CD4-positive, alpha-beta T cell treated with Interleukin-4 for 4 hours (primary cell): ENCODE measurements around the gene EXOG.

Experiments
- DNase-seq: peaks from one replicate; pipeline ENCODE4 v3.0.0-alpha.2; 2020

EXOG gene

DNA sequence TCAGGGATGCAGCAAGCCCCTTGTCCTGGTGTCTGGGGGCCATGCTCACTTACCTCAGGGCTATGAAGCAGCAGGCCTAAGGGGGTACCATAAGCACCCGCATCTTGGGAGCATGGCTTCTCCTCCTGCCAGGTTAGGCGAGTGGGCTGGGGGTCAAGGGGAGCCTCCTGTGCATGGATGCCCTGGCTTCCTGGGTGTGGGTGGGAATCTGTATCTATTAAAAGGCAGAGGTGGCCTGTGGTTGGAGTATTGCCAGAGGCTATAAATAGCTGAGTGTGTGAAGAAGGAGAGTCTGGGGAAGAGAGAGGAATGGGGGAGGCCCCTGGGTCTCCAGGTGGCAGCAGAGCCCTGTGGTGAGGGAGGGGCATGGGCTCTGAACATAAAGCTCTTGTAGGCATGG lies 22.9 kb upstream of the EXOG start:
- no peak for DNase-seq

DNA sequence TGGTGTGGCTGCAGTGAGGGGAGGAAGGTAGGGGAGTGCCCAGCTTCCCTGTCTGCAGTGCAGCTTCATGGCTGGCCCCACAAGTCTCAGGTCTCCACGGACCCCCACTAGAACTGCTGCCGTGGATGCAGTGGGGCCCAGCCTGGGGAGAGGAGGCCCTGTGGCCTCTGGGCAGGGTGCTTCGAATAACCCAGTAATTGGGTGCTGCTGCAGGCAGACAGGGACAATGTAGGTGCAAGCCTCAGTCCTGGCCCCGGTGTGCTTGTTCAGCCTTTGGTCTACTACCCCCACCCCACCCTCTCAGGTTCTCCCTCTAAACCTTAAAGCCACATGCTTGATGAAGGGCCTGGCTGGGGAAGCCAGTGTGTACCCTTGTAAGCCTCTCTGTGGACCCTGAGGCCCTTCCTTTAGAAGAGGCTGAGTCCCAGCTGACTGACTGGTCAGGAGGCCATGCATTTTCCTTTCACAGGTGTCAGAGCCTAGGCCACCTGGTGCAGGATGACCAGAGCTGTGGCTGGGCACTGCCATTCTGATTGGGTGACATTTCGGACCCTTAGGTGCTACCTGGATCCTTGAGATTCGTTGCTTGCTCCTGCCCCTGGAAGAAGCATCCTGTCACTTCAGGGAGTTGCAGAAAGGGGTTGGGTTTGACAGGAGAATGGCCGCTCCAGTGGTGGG lies 21.1 kb upstream of the EXOG start:
- DNase-seq: no peak

DNA sequence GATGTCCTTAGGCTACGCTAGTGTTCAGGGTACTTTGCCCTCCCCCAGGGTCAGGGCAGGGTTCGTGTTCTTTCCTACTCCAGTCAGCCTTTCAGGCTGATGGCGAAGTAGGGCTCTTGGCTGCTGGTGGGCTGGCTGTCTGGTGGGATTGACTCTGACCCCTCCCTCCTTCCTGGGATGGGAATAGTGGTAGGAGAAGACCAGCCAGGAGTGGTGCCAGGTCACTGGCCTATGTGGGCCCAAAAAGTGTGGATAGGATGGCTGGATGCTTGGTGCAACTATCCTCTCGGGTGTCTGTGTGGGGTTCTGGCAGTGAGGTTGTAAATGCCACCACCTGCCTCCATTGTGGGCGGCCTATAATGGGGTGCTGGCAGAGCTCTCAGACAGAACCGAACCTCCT lies 20.4 kb upstream of the EXOG start:
- DNase-seq: no peak

DNA sequence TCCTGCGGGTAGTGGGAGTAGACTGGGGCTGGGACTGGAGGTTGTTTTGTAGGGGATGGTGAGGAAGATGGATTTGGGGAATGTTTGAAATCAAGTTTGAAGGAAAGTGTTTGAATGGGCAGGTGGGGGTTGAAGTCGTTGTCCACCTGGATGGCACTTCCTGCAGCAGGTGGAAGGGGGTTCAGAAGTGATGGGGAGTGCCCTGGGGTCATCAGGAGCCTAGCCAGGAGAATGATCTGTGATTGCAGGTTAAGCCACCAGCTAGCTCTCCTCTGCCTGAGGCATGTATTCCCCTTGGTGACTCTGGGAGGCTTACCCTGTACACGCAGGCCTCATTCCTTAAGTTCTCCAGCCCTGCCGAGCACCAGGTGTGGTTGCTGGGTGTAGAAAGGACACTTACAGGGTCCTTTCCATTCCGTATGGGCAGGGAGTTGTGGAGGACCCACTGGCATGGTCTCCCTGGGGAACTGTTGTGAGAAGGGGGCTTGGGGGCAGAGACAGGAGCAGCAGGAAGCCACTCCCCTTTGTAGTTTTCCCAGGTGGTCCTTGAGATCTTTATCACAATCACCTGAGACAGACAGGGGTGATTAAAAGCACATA lies 19.9 kb upstream of the EXOG start:
- DNase-seq: no peak

DNA sequence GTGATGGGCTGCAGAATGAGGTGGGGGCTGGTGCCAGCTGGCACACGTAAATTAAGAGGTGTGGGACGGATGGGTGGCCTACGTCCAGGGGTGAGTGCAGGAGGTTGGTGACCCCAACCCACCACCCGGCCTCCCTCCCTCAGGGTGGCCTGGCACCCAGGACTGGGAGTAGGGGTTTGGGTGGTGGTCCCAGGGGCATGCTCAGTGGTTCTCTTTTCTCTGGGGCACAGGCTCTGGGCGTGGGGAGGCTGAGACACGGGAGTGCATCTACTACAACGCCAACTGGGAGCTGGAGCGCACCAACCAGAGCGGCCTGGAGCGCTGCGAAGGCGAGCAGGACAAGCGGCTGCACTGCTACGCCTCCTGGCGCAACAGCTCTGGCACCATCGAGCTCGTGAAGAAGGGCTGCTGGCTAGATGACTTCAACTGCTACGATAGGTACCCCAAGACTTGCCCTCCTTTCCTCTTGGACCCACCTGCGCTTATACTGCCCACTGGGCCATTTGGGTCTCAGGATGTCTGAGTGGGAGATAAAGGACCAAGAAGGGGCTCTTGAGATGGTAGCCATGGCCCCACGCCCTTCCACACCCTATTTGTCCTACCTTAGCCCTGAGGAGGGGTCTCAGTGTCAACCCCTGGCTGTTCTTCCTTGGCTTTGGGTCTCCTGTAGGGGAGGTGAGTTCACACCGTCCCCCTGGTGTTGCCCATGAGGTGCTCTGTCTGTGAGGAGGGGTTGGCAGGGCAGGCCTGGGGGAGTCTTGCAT lies 18.9 kb upstream of the EXOG start:
- no peak for DNase-seq

DNA sequence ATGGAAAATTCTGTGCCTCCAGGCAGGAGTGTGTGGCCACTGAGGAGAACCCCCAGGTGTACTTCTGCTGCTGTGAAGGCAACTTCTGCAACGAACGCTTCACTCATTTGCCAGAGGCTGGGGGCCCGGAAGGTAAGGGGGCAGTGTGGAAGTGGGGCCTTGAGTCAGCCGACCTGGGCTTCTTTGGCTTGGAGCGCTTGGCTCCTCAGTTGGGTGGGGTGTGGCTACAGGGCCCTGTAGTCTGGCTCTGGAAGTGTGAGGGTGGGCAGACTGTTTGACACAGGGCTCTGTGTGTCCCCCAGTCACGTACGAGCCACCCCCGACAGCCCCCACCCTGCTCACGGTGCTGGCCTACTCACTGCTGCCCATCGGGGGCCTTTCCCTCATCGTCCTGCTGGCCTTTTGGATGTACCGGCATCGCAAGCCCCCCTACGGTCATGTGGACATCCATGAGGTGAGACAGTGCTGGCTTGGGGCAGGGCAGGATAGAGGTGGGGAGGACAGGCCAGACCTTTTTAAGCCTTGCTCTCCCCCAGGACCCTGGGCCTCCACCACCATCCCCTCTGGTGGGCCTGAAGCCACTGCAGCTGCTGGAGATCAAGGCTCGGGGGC lies 18.2 kb upstream of the EXOG start:
- DNase-seq: no peak

DNA sequence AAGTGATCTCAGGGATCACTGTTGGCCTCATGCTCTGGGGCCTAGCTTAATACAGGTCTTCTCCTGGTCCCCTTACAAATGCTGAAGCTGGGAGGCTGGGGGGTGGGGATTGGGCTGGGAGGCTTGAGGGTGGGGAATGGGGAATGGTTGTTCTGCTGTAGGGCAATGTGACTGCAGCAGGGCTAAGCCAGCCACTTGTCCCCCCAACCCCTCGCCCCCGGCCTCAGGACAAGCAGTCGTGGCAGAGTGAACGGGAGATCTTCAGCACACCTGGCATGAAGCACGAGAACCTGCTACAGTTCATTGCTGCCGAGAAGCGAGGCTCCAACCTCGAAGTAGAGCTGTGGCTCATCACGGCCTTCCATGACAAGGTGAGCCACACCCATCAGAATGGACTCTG lies 17.2 kb upstream of the EXOG start:
- no peak for DNase-seq

DNA sequence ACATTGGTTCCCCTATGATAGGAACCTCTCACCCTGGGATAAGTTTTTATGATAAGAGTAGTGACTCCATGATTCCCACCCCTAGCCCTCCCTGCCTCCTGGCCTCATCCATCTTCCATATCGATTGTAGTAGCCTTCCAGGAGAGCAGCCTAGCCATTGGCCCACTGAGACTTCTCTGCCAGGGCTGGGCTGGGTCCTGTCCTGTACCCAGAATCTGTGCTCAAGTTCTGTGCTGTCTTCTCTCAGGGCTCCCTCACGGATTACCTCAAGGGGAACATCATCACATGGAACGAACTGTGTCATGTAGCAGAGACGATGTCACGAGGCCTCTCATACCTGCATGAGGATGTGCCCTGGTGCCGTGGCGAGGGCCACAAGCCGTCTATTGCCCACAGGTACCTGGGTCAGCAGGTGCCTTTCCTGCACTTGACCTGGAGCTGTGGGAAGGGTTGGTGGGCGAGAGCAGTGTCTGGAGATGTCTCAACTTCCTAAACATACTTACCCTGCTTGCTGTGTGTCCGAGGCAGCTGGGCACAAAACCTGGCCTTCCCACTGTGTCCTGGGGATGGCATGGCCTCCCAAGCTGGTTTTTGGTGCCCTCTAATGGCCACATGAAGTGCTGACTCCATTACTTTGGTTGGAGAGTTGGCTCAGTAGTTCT lies 16.6 kb upstream of the EXOG start:
- DNase-seq: peak; percentile 60

- DNase-seq: no peak
Observed at GRCh38 chr3:38480093-38480445, 16.1 kb upstream of the EXOG start.

DNA sequence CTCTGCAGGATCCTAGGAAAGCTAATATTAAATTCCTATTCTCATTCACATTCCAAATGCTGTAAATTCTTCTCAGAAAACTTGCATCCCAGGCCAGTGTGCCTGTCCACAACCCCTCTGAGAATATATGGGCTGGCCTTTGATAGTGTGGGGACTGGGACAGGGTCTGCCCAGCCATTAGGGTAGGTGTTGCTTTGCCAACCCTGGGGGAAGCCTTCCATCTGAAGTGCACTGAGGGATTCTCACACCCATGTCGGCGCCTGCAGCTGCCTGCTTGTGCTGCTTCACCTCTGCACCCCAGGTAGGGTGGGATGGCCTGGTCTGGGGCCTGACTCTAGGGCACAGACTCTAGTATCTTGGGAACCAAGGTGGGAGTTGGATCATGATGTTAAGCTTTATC lies 15.2 kb upstream of the EXOG start:
- no peak for DNase-seq

- DNase-seq: no peak
Observed at GRCh38 chr3:38482951-38483350, 13.2 kb upstream of the EXOG start.

GRCh38 chr3:38487323-38487722 lies 8.8 kb upstream of the EXOG start:
- no peak for DNase-seq

DNA sequence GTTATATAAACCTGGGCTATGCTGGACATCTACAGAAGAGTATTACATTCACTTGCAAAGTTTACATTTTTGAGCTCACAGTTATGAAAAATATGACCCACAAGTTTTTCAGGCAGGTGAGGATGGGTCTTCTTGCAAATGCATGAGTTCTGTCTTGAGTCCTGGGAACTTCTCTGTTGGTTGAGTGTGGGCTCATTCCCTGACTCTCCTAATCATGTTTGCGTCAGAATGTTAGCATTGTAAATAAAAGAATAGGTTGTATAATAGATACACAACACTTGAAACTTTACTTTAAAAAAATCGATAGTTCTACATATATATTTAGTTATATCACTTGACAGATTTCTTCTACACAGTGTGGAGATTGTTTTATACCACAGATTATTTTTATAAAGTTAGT lies 7.2 kb upstream of the EXOG start:
- no peak for DNase-seq

DNA sequence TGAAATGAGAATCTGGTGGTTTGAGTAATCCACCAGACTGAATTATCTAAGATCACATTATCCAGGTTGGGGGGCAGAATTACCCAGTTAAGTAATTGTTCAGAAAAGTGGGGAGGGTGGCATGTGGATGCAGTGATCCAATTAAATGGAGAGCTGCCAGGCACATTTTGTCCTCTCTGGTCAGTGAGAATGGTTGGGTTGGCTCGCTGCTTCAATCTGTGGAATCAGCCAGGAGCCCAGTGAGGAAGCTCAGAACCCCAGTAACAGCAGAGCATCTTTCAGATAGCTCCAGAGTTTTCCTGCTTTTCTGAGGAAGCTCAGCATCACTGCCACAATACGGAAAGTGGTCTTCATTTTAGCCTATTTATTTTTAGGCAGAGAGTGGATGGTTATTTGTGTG lies 6.4 kb upstream of the EXOG start:
- no peak for DNase-seq

- DNase-seq: no peak
Observed at GRCh38 chr3:38490281-38491030, 5.7 kb upstream of the EXOG start.

- DNase-seq: no peak
Observed at GRCh38 chr3:38491215-38491614, 4.9 kb upstream of the EXOG start.

DNA sequence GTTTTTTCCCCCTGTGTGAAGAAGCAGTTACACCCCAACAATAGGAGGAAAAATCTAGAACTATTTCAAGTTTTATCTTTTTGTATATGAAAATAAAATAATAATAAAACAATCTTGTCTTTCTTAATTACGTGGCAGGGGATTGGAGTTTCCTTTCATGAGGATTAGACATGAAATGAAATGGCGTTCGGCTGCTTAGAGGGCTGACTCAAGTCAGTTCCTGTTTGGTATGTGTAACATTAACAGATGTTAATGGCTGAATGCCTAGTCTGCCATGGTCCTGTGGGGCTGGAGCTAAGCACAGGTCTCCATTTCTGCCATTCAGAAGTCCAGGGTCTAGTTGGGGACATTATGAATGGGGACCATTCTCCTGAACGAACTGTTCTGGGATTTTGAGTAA lies 3.1 kb upstream of the EXOG start:
- no peak for DNase-seq

- DNase-seq: no peak
Observed at GRCh38 chr3:38497031-38497430, 891 bp downstream of the EXOG start.

GRCh38 chr3:38500688-38501417 lies 4.7 kb downstream of the EXOG start:
- DNase-seq: no peak

GRCh38 chr3:38507120-38507519 lies 11.0 kb downstream of the EXOG start:
- no peak for DNase-seq

GRCh38 chr3:38509732-38510131 lies 13.6 kb downstream of the EXOG start:
- no peak for DNase-seq

GRCh38 chr3:38510631-38511030 lies 14.5 kb downstream of the EXOG start:
- no peak for DNase-seq
